ENCODE measurements around the gene SREK1.

The SREK1 gene

DNA sequence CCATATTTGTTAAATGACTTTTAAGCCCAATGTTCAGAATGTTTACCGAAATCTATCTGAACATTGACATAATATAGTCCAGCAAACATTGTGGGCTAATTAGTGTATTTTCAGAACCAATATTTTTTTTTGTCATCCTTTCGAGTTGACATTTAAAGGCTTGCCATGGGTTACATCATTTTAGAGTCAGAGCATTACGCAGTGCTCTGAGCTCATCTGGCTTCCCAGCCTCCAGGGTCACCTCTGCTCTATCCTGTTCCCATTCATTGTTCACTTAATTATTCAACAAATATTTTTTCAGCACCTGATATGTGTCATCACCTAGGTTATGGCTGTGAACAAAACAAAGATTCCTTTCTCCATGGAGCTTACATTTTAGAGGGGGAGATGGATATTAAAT, 80.2 kb downstream of the SREK1 start:
- no peak for DNase-seq

DNA sequence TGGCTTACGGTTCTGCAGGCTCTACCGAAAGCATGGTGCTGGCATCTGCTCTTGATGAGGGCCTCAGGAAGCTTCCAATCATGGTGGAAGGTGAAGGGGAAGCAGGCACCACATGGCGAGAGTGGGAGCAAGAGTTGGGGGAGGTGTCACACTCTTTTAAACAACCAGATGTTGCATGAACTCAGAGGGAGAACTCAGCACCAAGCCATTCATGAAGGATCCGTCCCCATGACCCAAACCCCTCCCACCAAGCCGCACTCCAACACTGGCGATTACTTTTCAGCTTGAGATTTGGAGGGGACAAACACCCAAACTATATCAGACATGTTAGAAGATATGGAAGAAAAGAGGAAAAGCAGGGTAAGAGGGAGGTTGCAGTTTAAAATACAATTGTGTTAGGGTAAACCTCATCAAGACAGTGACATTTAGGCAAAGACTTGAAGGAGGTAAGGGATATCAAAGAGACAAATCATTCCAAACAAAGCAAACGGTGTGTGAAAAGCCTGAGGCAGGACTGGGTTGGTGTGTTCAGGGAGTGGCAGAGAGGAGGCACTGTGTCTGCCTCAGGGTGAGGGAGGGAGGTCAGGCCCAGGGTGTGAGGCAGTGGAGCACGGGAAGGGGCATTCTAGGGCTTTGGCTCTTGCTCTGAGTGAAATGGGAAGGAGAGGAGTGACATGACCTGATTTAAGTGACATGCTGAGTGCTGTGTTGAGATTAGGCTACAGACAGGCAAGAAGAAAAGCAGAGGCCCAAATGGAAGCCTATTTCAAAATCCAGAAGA, 80.9 kb downstream of the SREK1 start:
- no peak for DNase-seq

DNA sequence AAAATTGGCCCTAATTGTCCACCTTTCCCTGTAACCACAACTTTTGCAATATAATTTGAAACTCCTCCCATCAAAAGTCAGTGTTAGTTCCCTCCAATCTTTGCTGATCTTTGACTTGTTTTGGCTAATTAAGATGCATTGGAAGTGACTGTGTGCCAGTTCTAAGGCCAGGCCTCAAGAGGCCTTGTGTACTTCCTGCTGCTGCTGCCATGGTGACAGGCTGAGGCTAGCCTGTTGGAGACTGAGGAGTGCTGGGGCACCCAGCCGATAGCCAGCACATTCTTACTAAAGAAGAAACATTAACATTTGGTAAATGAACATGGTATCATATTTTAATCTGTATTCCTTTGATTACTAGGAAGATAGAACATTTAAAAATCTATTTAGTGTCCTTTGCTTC, 86.5 kb downstream of the SREK1 start:
- DNase-seq, result no peak

DNA sequence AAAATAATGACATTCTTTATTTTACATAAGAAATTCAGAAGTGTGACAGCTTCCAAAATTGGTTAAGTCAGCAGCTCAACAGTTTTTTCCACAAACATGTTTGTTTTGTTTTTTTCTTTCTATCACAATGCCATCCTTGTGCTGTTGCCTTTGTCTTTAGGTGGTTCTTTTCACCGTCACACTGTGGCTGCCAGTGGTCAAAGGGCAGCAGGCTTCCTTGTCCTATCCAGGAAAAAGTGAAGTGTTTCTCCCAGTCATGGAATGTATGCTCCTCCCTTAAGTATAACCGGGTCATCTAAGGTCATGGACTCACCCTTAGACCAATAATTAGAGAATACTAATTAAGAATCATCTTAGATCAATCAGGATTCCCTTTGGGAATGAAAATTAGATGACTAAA, 87.4 kb downstream of the SREK1 start:
- DNase-seq, result no peak

GRCh38 chr5:66232275-66232674, 88.2 kb downstream of the SREK1 start:
- no peak for DNase-seq

GRCh38 chr5:66232706-66233445, 88.8 kb downstream of the SREK1 start:
- no peak for DNase-seq

Data from T-helper 1 cell (primary cell).